Left colon (tissue), 2 donors: ENCODE results near the gene ZNF555. TPM values are rescaled to one million over a fixed set of nuclear protein-coding genes. Genes with fewer than 3 reads are reported as not detected.
A peak's percentile ranks its signal among the peaks of the same experiment; 100 is the strongest.
"Not testable (repeated sequence)": the region's sequence is repeated elsewhere in the genome, so short reads cannot be mapped to it uniquely, and the experiment has no call there.

Source experiments
- ATAC-seq: fragments of 200-7000 bp; cut with Tn5 transposase; one replicate; pipeline ENCODE4 v1.9.1; 2020; ENCODE audit warnings: mild to moderate bottlenecking, moderate library complexity
- DNase-seq, 2 donors: peaks; one replicate each; pipeline ENCODE4 v3.0.0-alpha.2; 2020
- intact Hi-C, 2 donors: fragments of 100-400 bp; cut with DNase I in 1 of 2; cut with micrococcal nuclease in 1 of 2; formaldehyde crosslinking; loops; one replicate each; pipeline versions ENCODE4 v1.11.2 to v1.14.0; 2022; cut with DNase I, micrococcal nuclease
- total RNA-seq, 2 donors: library from RNA; stranded (reverse); fragmentation: NEBNext Ultra II Directional; extraction: Animal tissue kit (Norgen Biotek cat#: 25700); gene quantifications; one replicate each; pipeline ENCODE4 v1.2.1, GENCODE V29; 2021
- donor health status: DM: no; HTN: no; CAD: no.
- donor health status: DM: yes; HTN: yes; CAD: no.

The ZNF555 gene
- total RNA-seq, 2 donors from 2014 or later = 5.2 to 5.5 TPM

DNA sequence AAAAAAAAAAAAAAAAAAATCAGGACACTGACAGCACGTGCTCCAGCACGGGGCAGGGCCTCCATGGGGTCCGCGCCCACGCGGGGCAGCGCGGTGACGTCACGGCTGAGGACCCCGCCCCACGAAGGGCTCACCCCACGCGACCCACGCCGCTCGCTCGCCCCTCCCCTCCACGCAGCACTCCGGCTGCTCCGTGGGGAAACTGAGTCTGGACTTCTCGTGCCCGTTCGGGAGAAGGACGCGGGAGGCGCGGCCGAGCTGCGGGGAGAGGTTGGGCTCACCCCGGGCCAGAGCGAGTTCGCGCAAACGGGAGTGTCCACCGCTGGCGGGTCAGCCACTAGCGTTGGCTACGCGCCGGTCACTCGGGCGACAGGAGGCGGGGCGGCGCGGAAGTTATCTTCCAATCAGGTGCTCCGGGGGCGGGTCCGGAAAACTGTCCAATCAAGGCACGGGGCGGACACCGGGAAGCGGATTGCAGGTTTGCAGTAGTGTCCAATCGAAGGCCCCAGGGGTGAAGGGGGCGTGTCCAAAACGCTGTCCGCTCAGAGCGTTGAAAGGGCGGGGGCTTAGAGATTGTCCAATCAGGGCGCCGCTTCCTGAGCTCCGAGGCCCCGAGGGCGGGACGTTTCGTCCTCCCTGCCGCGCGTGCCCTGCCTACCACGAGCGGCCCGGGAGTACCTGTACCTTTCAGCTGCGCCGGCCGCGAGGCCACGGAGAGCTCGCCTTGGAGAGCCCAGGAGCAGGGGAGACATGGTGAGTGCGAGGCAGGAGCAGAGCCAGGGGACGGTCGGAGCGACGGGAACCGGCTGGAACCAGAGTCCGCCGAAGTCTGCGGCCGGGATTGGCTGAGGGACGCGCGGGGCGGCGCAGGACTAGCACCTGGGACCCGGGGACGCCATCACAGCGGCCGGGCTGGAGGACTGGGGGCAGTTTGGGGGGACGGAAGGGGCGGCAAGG is 59.3 kb downstream of the ZNF555 start, which contains the start of gene ZNF57:
TSS of gene ZNF57 (plus strand) at position 633 of the 957 bp plus-strand sequence. CDS start at position 751, 118 bp downstream.
- peak; percentile 88 for ATAC-seq
- DNase-seq = peak; percentile 100
- intact Hi-C loops = no loop called here

DNA sequence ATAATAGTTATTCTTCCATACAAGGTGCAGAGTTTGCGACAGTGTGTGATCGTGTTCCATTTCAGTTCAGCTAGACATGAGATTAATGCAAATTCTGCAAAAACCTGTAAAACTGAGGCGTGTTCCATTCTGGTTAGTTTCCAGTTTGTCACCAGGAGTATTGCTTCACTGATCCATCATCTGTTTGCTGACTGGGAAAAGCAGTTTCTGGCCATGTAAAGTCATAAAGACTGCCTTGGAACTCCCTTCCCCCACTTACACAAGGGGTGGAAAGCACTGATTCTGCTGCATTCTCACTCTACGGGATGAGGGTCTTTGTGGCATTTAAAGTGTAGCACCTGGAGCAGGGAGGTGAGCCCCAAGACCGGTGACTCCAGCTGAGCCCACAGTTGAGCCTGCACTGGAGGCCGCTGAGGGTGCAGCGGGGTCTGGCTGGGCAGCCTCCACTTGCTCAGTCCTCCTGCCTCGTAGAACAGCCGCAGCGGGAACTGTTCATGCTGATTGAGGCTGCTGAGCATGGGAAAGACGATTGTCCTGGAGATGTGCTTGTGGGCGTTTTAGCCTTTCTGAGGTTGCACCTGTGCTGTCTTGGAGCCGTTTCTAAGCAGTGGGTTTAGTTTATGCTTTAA is 61.4 kb downstream of the ZNF555 start:
- DNase-seq (no peak), ATAC-seq (no peak)
- intact Hi-C loops = no loop called here

DNA sequence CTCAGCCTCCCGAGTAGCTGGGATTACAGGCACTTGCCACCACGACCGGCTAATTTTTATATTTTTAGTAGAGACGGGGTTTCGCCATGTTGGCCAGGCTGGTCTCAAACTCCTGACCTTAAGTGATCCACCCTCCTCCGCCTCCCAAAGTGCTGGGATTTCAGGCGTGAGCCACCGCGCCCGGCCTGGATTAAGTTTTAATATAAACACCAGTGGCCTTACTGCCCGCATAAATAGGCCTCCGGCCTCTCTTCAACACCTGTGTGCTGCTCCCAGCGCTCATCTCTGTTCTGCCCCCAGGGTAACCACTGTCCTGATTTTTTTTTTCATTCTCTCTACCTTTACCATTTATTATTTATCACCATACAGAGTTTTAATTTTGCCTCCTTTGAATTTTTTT is 62.1 kb downstream of the ZNF555 start:
- intact Hi-C loops, DNase-seq, ATAC-seq: not testable (repeated sequence)

DNA sequence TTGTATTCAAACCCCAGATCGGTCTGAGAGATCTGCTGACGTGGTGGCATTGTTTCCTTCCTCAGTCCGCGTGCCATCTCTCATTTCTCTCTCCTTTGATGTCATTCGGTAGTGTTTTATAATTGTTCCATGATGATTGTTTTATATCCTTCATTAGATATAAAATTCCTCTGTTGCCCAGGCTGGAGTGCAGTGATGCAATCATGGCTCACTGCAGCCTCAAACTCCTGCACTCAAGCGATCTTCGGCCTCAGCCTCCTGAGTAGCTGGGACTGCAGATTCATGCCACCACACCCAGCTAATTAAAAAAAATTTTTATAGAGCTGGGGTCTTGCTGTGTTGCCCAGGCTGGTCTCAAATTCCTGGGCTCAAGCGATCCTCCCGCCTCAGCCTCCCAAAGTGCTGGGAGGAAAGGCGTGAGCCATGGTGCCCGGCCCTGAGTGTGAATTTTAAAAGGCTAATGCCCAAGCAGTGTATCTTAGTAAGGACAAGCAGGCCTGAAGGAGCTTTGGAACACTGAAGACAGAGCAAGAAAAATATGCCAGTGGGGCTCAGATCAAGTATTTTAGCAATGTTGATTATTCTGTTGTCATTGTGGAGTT is 64.7 kb downstream of the ZNF555 start:
- no peak for DNase-seq
- intact Hi-C loops = no loop called here
- peak; percentile 55 for ATAC-seq

DNA sequence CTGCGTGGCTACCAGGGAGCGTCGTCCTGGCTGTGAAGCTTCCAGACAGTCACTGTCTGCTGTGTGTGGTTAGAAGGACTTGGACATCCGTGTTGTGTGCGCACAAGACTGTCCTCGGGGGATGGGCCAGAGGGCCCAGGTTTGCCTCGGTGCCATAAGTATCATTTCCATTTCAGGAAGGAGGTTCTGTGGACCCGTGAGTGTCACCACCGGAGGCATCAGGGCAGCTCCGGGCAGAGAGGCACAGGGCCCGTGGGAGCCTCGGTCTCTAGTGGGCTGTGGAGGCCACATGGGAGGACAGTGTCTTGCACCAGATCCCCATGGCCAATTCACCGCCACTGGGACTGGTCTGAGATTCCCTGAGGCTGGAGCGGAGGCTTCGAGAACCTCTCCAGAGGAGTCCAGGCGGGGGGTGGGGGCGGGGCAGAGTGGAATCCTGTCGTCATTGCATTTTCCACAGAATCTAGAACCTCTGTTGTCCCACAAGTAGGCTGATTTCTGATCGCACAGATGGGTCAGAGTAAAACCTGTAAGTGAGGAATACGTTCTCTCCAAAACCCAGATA is 65.4 kb downstream of the ZNF555 start:
- ATAC-seq = no peak
- DNase-seq = no peak
- intact Hi-C loops = no loop called here

Other genes with a start within 250 kb of the ZNF555 start
- gene GNG7, start 138.8 kb upstream of the ZNF555 start, total RNA-seq = 1 to 10 TPM; 1.4 to 5.3 TPM
- gene DIRAS1, start 120.1 kb upstream of the ZNF555 start, total RNA-seq = 1 to 10 TPM in 1 of 2 donors, under 1 TPM in 1; 0.52 to 1.1 TPM
- gene SLC39A3, start 101.5 kb upstream of the ZNF555 start, total RNA-seq = 10 to 100 TPM; 21.6 to 24.9 TPM
- 10 to 100 TPM; 39.6 to 52.3 TPM for gene SGTA, start 58.2 kb upstream of the ZNF555 start, total RNA-seq
- 10 to 100 TPM; 43.6 to 46.0 TPM for gene THOP1, start 56.0 kb upstream of the ZNF555 start, total RNA-seq
- 1 to 10 TPM; 4.1 to 4.3 TPM for gene ZNF554, start 21.6 kb upstream of the ZNF555 start, total RNA-seq
- gene ZNF556, start 25.9 kb downstream of the ZNF555 start, total RNA-seq = under 1 TPM in 1 of 2 donors, not detected in 1; 0.12 TPM
- 10 to 100 TPM; 17.4 to 19.1 TPM for gene ZNF57, start 59.5 kb downstream of the ZNF555 start, total RNA-seq
- gene ZNF77, start 103.5 kb downstream of the ZNF555 start, total RNA-seq = 1 to 10 TPM; 4.5 to 4.6 TPM
- 1 to 10 TPM; 2.2 to 2.6 TPM for gene TLE6, start 136.1 kb downstream of the ZNF555 start, total RNA-seq
- gene TLE2, start 187.8 kb downstream of the ZNF555 start, total RNA-seq = 10 to 100 TPM; 32.9 to 47.9 TPM
- gene TLE5, start 221.0 kb downstream of the ZNF555 start, total RNA-seq = 100 to 1,000 TPM; 427 to 487 TPM